Thymus (tissue), 11 donors: ENCODE measurements around the gene ACP5. TPM values are rescaled to one million over a fixed set of nuclear protein-coding genes. Genes with fewer than 3 reads are reported as not detected.

ENCODE experiments used
- DNase-seq, 9 donors: peaks; one replicate each; pipeline ENCODE4 v3.0.0-alpha.2; 2013; ENCODE audit warnings: low spot score in 9 of 9, low read depth in 6 of 9, missing footprints in 1 of 9
- H3K27ac ChIP-seq, 2 donors: one replicate each; pipeline ENCODE4 v1.5.1; 2013; ENCODE audit warnings: control low read depth in 1 of 2, low read depth in 1 of 2, low read length in 1 of 2, mild to moderate bottlenecking in 1 of 2, moderate library complexity in 1 of 2
- H3K27me3 ChIP-seq, 2 donors: one replicate each; pipeline ENCODE4 v1.5.1; 2013; ENCODE audit warnings: low read length in 1 of 2; ENCODE audit not compliant: control insufficient read depth in 2 of 2, insufficient read depth in 1 of 2
- H3K36me3 ChIP-seq, 2 donors: one replicate each; pipeline ENCODE4 v1.5.1; 2013; ENCODE audit warnings: low read length in 1 of 2, mild to moderate bottlenecking in 1 of 2, moderate library complexity in 1 of 2; ENCODE audit not compliant: control insufficient read depth in 2 of 2, insufficient read depth in 2 of 2
- H3K4me1 ChIP-seq, 2 donors: one replicate each; pipeline ENCODE4 v1.5.1; 2013; ENCODE audit warnings: low read length in 2 of 2; ENCODE audit not compliant: control insufficient read depth in 2 of 2, insufficient read depth in 2 of 2
- H3K4me3 ChIP-seq, 2 donors: one replicate each; pipeline ENCODE4 v1.5.1; 2013; ENCODE audit warnings: low read length in 2 of 2, control low read depth in 1 of 2, mild to moderate bottlenecking in 1 of 2
- H3K9me3 ChIP-seq, 2 donors: one replicate each; pipeline ENCODE4 v1.5.1; 2013; ENCODE audit warnings: low read length in 1 of 2, mild to moderate bottlenecking in 1 of 2; ENCODE audit not compliant: control insufficient read depth in 2 of 2, insufficient read depth in 1 of 2
- WGBS: extraction: QIAGEN DNeasy Blood & Tissue Kit; methylation state at CpG from one replicate; pipeline ENCODE4 v1.1.7; 2013; 5-methylcytosine and 5-hydroxymethylcytosine counted together
- polyA plus RNA-seq: library from polyadenylated mRNA; stranded (reverse); fragments of 200-250 nt; gene quantifications from one replicate; pipeline ENCODE4 v1.2.3, GENCODE V29; 2013
- total RNA-seq: library from RNA; stranded (reverse); fragments of 120-200 nt; gene quantifications from one replicate; pipeline ENCODE4 v1.2.4, GENCODE V29; 2013
- donor health status: healthy.

The ACP5 gene
- total and polyA plus RNA-seq, 2 donors = 34.4 to 48.2 TPM

GRCh38 chr19:11555246-11555645 is 22.2 kb downstream of the ACP5 start:
- Histone ChIP-seq H3K9me3 (peaks cover 0 to 12% of the 10 kb centered on the region in 2 donors), H3K27me3 (no peaks in the 10 kb centered on the region), H3K36me3 (peaks cover 26 to 33% of the 10 kb centered on the region in 2 donors), H3K4me1 (peaks cover 15 to 53% of the 10 kb centered on the region in 2 donors), H3K4me3 (no peak overlapping the region), H3K27ac (no peak overlapping the region)
- 98% methylated on average over 6 of the region's 6 CpGs for WGBS
- no peak for DNase-seq

DNA sequence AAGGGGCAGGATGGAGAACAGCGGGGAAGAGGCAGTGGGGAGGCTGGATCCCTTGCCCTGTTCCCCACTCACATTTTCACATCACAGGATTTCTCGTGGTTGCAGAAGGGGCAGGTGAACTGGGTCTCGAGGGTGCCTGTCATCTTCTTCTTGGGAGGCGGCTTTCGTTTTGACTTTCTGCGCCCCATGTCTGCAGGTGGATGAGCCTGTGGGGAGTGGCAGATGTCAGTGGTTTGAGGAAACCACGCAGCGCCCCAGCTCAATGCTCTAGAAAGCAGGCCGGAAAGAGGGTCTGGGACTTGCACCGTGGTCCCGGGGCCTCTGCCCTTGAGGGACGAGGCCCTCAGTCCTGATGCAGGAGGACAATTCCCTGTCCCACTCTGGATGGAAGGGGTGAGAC is 23.3 kb downstream of the ACP5 start:
- peak overlapping the region; percentile 1 to 64 for H3K27ac ChIP-seq
- DNase-seq = peak in 3 of 9 donors; percentile 38 to 77 (median 50)
- WGBS = 36% methylated on average over 12 of the region's 12 CpGs
- H3K4me3 ChIP-seq = no peak overlapping the region
- H3K9me3 ChIP-seq = peaks cover 0 to 12% of the 10 kb centered on the region in 2 donors
- H3K4me1 ChIP-seq = peaks cover 12 to 43% of the 10 kb centered on the region in 2 donors
- peaks cover 26 to 33% of the 10 kb centered on the region in 2 donors for H3K36me3 ChIP-seq
- H3K27me3 ChIP-seq = no peaks in the 10 kb centered on the region

DNA sequence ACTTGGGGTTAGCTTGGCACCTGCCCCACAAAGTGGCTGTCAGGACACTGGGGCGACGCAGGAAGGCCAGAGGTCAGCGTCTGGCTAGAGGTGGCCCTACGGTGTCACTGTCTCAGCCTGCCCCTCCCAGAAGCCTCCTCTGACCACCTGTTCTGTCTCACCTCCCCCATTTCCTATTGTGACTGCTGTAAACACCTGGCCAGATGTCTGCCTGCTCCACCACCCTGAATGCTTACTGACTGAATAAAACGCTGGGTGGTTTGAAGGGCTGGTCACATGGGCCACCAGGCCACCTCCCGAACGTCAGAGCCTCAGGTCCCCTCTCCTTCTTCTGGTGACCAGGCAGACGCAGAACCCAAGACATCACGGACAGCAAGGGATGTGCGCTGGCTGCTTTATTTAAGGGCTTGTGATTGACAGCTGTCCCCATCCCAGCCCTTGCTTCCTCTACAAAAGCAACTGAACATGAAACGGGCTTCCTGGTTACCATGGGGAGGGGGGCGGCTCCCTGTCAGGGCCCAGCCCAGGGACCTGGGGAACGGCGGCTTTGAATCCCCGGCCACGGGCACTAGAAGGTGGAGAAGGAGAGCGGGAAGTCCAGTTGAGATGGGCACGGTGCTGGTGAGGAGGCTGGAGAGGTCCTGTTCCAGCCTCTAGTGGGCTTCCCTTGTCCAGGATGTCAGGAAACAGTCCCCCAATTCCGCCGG is 24.6 kb downstream of the ACP5 start:
- DNase-seq = peak in 1 of 9 donors; percentile 39
- peaks cover 0 to 12% of the 10 kb centered on the region in 2 donors for H3K9me3 ChIP-seq
- H3K36me3 ChIP-seq = peaks cover 26 to 33% of the 10 kb centered on the region in 2 donors
- H3K27me3 ChIP-seq = no peaks in the 10 kb centered on the region
- no peak overlapping the region for H3K4me3 ChIP-seq
- peaks cover 4 to 34% of the 10 kb centered on the region in 2 donors for H3K4me1 ChIP-seq
- WGBS = 91% methylated on average over 20 of the region's 20 CpGs
- peak overlapping the region in 1 of 2 donors; percentile 73 for H3K27ac ChIP-seq

DNA sequence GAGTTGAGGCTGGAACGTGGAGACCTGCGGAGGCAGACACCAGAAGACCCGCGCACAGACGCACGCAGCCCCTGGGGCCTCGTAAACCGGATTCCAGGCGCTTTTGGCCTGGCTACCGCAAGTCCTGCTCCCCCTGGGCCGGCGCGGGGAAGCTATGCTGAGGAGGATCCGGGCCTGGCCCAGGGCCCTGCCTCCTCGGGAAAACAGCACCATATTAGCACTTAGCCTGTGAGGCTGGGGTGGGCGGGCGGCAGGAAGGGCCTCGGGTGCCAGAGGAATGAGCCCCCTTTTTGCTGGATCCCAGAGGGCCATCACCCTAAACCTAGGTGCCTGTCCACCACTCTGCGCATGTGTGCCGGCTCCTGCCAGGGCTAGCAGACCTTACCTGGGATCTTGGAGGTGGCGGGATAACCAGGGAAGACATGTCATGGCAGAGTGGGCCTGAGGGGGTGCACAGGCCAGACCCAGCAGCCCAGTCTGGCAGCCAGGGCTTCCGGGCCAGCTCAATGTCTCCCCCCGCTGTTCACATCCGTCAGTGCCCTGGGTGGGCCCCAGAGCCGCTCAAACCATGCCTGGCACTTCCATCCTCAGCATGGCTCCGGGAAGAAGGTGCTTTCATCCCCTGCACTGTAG is 25.7 kb downstream of the ACP5 start:
- H3K36me3 ChIP-seq = peaks cover 26 to 33% of the 10 kb centered on the region in 2 donors
- WGBS = 94% methylated on average over 26 of the region's 26 CpGs
- peaks cover 3 to 28% of the 10 kb centered on the region in 2 donors for H3K4me1 ChIP-seq
- H3K4me3 ChIP-seq = no peak overlapping the region
- H3K27ac ChIP-seq = no peak overlapping the region
- DNase-seq = no peak
- no peaks in the 10 kb centered on the region for H3K27me3 ChIP-seq
- H3K9me3 ChIP-seq = peaks cover 0 to 12% of the 10 kb centered on the region in 2 donors

DNA sequence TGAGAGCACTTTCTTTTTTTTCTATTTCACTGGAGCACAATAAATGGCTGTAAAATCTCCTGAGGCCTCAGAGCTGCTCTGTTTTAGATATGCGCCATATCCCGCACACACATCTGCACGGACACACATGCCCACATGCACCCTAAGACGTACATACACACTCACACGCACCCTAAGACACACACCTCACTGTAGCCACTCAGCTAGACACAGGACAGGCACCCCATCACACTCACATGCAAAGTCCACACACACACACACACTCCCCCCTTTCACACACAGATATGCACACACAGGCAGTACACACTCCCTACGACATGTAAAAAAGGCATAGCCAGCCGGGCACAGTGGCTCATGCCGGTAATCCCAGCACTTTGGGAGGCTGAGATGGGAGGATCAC is 27.2 kb downstream of the ACP5 start:
- 97% methylated on average over 8 of the region's 8 CpGs for WGBS
- Histone ChIP-seq H3K36me3 (peaks cover 26 to 27% of the 10 kb centered on the region in 2 donors), H3K4me3 (no peak overlapping the region), H3K4me1 (peaks cover 3 to 28% of the 10 kb centered on the region in 2 donors), H3K9me3 (peaks cover 0 to 12% of the 10 kb centered on the region in 2 donors), H3K27ac (no peak overlapping the region), H3K27me3 (no peaks in the 10 kb centered on the region)
- DNase-seq = no peak

DNA sequence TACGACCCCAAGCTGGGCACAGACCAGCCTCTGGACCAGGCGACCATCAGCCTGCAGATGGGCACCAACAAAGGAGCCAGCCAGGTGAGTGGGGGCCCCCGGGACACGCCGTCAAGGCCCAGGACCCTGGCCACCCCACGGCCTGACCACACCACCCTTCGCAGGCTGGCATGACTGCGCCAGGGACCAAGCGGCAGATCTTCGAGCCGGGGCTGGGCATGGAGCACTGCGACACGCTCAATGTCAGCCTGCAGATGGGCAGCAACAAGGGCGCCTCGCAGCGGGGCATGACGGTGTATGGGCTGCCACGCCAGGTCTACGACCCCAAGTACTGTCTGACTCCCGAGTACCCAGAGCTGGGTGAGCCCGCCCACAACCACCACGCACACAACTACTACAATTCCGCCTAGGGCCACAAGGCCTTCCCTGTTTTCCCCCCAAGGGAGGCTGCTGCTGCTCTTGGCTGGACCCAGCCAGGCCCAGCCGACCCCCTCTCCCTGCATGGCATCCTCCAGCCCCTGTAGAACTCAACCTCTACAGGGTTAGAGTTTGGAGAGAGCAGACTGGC is 28.0 kb downstream of the ACP5 start:
- H3K36me3 ChIP-seq = peaks cover 25 to 26% of the 10 kb centered on the region in 2 donors
- no peak overlapping the region for H3K27ac ChIP-seq
- no peaks in the 10 kb centered on the region for H3K27me3 ChIP-seq
- peaks cover 3 to 26% of the 10 kb centered on the region in 2 donors for H3K4me1 ChIP-seq
- H3K4me3 ChIP-seq = no peak overlapping the region
- WGBS = 97% methylated on average over 24 of the region's 24 CpGs
- DNase-seq = no peak
- peaks cover 0 to 12% of the 10 kb centered on the region in 2 donors for H3K9me3 ChIP-seq

- Histone ChIP-seq H3K4me1 (peaks cover 0 to 12% of the 10 kb centered on the region in 2 donors), H3K9me3 (peaks cover 0 to 5% of the 10 kb centered on the region in 2 donors), H3K27ac (no peak overlapping the region), H3K27me3 (no peaks in the 10 kb centered on the region), H3K4me3 (no peak overlapping the region), H3K36me3 (peaks cover 12 to 15% of the 10 kb centered on the region in 2 donors)
- 96% methylated on average over 14 of the region's 14 CpGs for WGBS
- no peak for DNase-seq
Measured at GRCh38 chr19:11547929-11548700, 29.3 kb downstream of the ACP5 start.

DNA sequence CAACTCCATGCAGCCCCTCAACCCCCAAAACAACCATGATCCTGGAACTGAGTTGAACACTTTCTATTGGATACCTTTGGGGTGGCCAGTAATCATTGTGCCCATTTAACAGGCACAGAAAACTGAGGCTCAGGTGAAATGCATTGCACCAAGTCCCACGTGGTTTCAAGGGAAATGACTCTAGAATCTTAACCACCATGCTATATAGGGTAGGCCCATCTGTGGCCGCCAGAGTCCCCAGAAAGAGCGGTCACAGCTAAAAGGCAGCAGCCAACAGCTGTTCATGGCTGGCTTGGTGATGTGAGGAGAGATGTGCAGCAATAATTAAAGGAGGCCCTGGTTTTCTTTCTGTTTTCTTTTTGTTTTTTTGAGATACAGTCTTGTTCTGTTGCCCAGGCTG is 36.2 kb downstream of the ACP5 start:
- peaks cover 20 to 50% of the 10 kb centered on the region in 2 donors for H3K27me3 ChIP-seq
- DNase-seq = no peak
- 74% methylated on average over 3 of the region's 3 CpGs for WGBS
- H3K9me3 ChIP-seq = peaks cover 0 to 1% of the 10 kb centered on the region in 2 donors
- no peak overlapping the region for H3K27ac ChIP-seq
- H3K4me1 ChIP-seq = peaks cover 0 to 6% of the 10 kb centered on the region in 2 donors
- no peak overlapping the region for H3K4me3 ChIP-seq
- H3K36me3 ChIP-seq = no peaks in the 10 kb centered on the region
